HepG2 (cell line): Measurements from ENCODE around the gene THEMIS.

Source experiments
- ATF2 ChIP-seq: sonication (generic); formaldehyde crosslinking; IDR thresholded peaks from 2 replicates; pipeline ENCODE4 v1.4.0; 2020; ENCODE audit warnings: missing genetic modification reagents
- CTCF ChIP-seq: sonication (generic); formaldehyde crosslinking; IDR thresholded peaks from 2 replicates; pipeline ENCODE4 v1.5.0; 2020; ENCODE audit warnings: mild to moderate bottlenecking, missing genetic modification reagents, moderate library complexity
- EZH2 ChIP-seq: conservative IDR thresholded peaks from 2 replicates; pipeline ENCODE4 v1.6.1; 2012; ENCODE audit warnings: mild to moderate bottlenecking, low read depth, low read length, moderate library complexity
- POLR2G ChIP-seq: fragments of 200-400 bp; formaldehyde crosslinking; IDR thresholded peaks from 2 replicates; pipeline ENCODE4 v1.6.1; 2018; ENCODE audit warnings: mild to moderate bottlenecking, low read depth, low read length, moderate library complexity
- RAD21 ChIP-seq: fragments of 450-650 bp; formaldehyde crosslinking; IDR thresholded peaks from 2 replicates; pipeline ENCODE4 v1.5.0; 2020; ENCODE audit warnings: mild to moderate bottlenecking
- RNF2 ChIP-seq: fragments of 450-650 bp; conservative IDR thresholded peaks from 2 replicates; pipeline ENCODE4 v1.6.1; 2016; ENCODE audit warnings: low read depth
- ZFP1 ChIP-seq: IDR thresholded peaks from 2 replicates; pipeline ENCODE4 v1.6.1; 2016
- ZNF274 ChIP-seq: sonication (generic); formaldehyde crosslinking; IDR thresholded peaks from 2 replicates; pipeline ENCODE4 v1.5.1; 2020; ENCODE audit warnings: mild to moderate bottlenecking, missing genetic modification reagents
- ZNF770 ChIP-seq: sonication (generic); formaldehyde crosslinking; IDR thresholded peaks from 2 replicates; pipeline ENCODE4 v1.5.0; 2020; ENCODE audit warnings: mild to moderate bottlenecking, missing genetic modification reagents

- TF ChIP-seq POLR2G = no peak
- no peak for TF ChIP-seq ZNF770 (CRISPR knock-in tag)
- no peak for TF ChIP-seq CTCF
- no peak for TF ChIP-seq EZH2
- no peak for TF ChIP-seq ATF2
- no peak for TF ChIP-seq RNF2
- TF ChIP-seq ZNF274 (CRISPR knock-in tag) = no peak
- no peak for TF ChIP-seq RAD21
- no peak for TF ChIP-seq ZFP1 (CRISPR knock-in tag)
Measured at GRCh38 chr6:127933852-127934840, 33.3 kb upstream of the THEMIS start.
